Uterus (tissue), 2 donors: Measurements from ENCODE around the gene ZNF106.

Experiments used
- CTCF ChIP-seq, 4 experiments: fragments of 200-600 bp in 2 of 4; fragments of 450-650 bp in 2 of 4; sonication (generic) in 2 of 4; IDR thresholded peaks; one replicate each; pipeline ENCODE4 v1.5.1; 2016 to 2019; ENCODE audit warnings: antibody characterized with exemption in 4 of 4, mild to moderate bottlenecking in 2 of 4, moderate library complexity in 1 of 4
- POLR2A ChIP-seq, 2 donors: fragments of 450-650 bp; IDR thresholded peaks; one replicate each; pipeline ENCODE4 v1.6.1; 2016; ENCODE audit warnings: antibody characterized with exemption in 2 of 2, mild to moderate bottlenecking in 1 of 2, moderate library complexity in 1 of 2

GRCh38 chr15:42450425-42450790 lies 40.5 kb downstream of the ZNF106 start:
- TF ChIP-seq CTCF (IDR thresholded peaks at IDR 0.05) (no peak), POLR2A (IDR thresholded peaks at IDR 0.05) (no peak)
